Caco-2 (cell line): ENCODE measurements around the gene ZCRB1. TPM values are rescaled to one million over a fixed set of nuclear protein-coding genes. Genes with fewer than 3 reads are reported as not detected.

Experiments
- BruUV-seq: library from RNA; stranded (reverse); fragments of 400-500 nt; replicated peaks from 2 replicates; lab custom pipeline; 2021; lab: Mats Ljungman, UMichigan
- CTCF ChIA-PET: fragments of 300-600 bp; sonication (Branson Sonifier 250); formaldehyde crosslinking; loops from one replicate; lab custom pipeline; 2022; ENCODE audit warnings: antibody characterized with exemption; lab: Charles Lee
- POLR2A ChIA-PET: fragments of 300-600 bp; sonication (Branson Sonifier 250); formaldehyde crosslinking; loops from one replicate; lab custom pipeline; 2022; ENCODE audit warnings: antibody characterized with exemption; lab: Charles Lee
- DNase-seq, 2 experiments: peaks; one replicate each; pipeline versions ENCODE4 v3.0.0 to v3.0.0-alpha.2; 2020 to 2022
- H3K27me3 ChIP-seq: replicated peaks from 2 replicates; pipeline ENCODE4 v1.6.0; 2011; ENCODE audit warnings: low read length; ENCODE audit not compliant: control insufficient read depth, insufficient read depth
- H3K36me3 ChIP-seq: 2 replicates; pipeline ENCODE4 v1.5.1; 2011; ENCODE audit warnings: low read length; ENCODE audit not compliant: control insufficient read depth, insufficient read depth
- H3K4me1 ChIP-seq: fragments of 250-450 bp; sonication (Bioruptor Pico); 2 replicates; pipeline ENCODE4 v1.5.1; 2020; ENCODE audit warnings: mild to moderate bottlenecking
- H3K4me3 ChIP-seq: 2 replicates; pipeline ENCODE4 v1.5.1; 2011; ENCODE audit warnings: low read depth, mild to moderate bottlenecking, control low read depth, low read length
- H3K9me3 ChIP-seq: fragments of 250-450 bp; sonication (Bioruptor Pico); 2 replicates; pipeline ENCODE4 v1.5.1; 2020; ENCODE audit warnings: mild to moderate bottlenecking, moderate library complexity
- H3K27ac Mint-ChIP-seq: one replicate; pipeline ENCODE4 v1.8.0; 2022; ENCODE audit warnings: mixed read lengths; ENCODE audit not compliant: unreplicated experiment
- H3K27me3 Mint-ChIP-seq: one replicate; pipeline ENCODE4 v1.8.0; 2022; ENCODE audit warnings: mixed read lengths; ENCODE audit not compliant: insufficient read depth, unreplicated experiment
- H3K36me3 Mint-ChIP-seq: one replicate; pipeline ENCODE4 v1.8.0; 2022; ENCODE audit warnings: mild to moderate bottlenecking, mixed read lengths; ENCODE audit not compliant: insufficient read depth, unreplicated experiment
- H3K4me1 Mint-ChIP-seq: one replicate; pipeline ENCODE4 v1.8.0; 2022; ENCODE audit warnings: low read depth, mixed read lengths; ENCODE audit not compliant: unreplicated experiment
- H3K4me3 Mint-ChIP-seq: one replicate; pipeline ENCODE4 v1.8.0; 2022; ENCODE audit warnings: mild to moderate bottlenecking, moderate library complexity, mixed read lengths; ENCODE audit not compliant: unreplicated experiment
- H3K9me3 Mint-ChIP-seq: one replicate; pipeline ENCODE4 v1.8.0; 2022; ENCODE audit warnings: mixed read lengths; ENCODE audit not compliant: unreplicated experiment
- CTCF ChIP-seq, 2 experiments: fragments of 200-600 bp in 1 of 2; IDR thresholded peaks; 1 replicate in 1 of 2; 2 replicates in 1 of 2; pipeline versions ENCODE4 v1.5.1 to v1.8.0; 2011 to 2022; ENCODE audit warnings: antibody characterized with exemption in 1 of 2, control low read depth in 1 of 2, inconsistent platforms in 1 of 2, low read depth in 1 of 2, low read length in 1 of 2, mild to moderate bottlenecking in 1 of 2, moderate library complexity in 1 of 2; ENCODE audit not compliant: insufficient read depth in 1 of 2, severe bottlenecking in 1 of 2, unreplicated experiment in 1 of 2
- intact Hi-C: fragments of 100-400 bp; cut with micrococcal nuclease; formaldehyde crosslinking; loops from one replicate; pipeline ENCODE4 v1.10.0; 2022; ENCODE audit not compliant: unreplicated experiment
- total RNA-seq: library from RNA; stranded (reverse); gene quantifications from 2 replicates; pipeline ENCODE4 v1.2.3, GENCODE V29; 2022

Gene ZCRB1
- total RNA-seq, 1 experiment from 2014 or later = 52.1 TPM

- Histone ChIP-seq H3K27me3 (no peaks in the 10 kb centered on the region), H3K4me1 (no peaks in the 10 kb centered on the region), H3K36me3 (no peaks in the 10 kb centered on the region; the same call in 1 of the 2 replicates), H3K9me3 (no peaks in the 10 kb centered on the region), H3K4me3 (no peak overlapping the region)
- H3K27ac Mint-ChIP-seq = no peak overlapping the region
- peaks cover 7% of the 10 kb centered on the region for H3K36me3 Mint-ChIP-seq
- DNase-seq = no peak
- ChIA-PET POLR2A (no interaction called here), CTCF (no interaction called here)
- no peak for TF ChIP-seq CTCF (IDR thresholded peaks at IDR 0.05; ENCODE audit: insufficient read depth in 1 of 2, low read depth in 1 of 2, low read length in 1 of 2, severe bottlenecking in 1 of 2, unreplicated experiment in 1 of 2)
- no peaks in the 10 kb centered on the region for H3K9me3 Mint-ChIP-seq
- no peaks in the 10 kb centered on the region for H3K27me3 Mint-ChIP-seq
- intact Hi-C loops = no loop called here
- H3K4me3 Mint-ChIP-seq = no peak overlapping the region
- no peaks in the 10 kb centered on the region for H3K4me1 Mint-ChIP-seq
- BruUV-seq = no TSS peak
These were observed 10.8 kb downstream of the ZCRB1 start for GRCh38 chr12:42315108-42315507.

- no TSS peak for BruUV-seq
- no peaks in the 10 kb centered on the region for H3K9me3 Mint-ChIP-seq
- TF ChIP-seq CTCF (IDR thresholded peaks at IDR 0.05; ENCODE audit: insufficient read depth in 1 of 2, low read depth in 1 of 2, low read length in 1 of 2, severe bottlenecking in 1 of 2, unreplicated experiment in 1 of 2) = no peak
- Histone ChIP-seq H3K36me3 (no peaks in the 10 kb centered on the region), H3K9me3 (no peaks in the 10 kb centered on the region), H3K27me3 (no peaks in the 10 kb centered on the region), H3K4me1 (no peaks in the 10 kb centered on the region), H3K4me3 (no peak overlapping the region)
- no peak overlapping the region for H3K4me3 Mint-ChIP-seq
- POLR2A ChIA-PET = no interaction called here
- no peak for DNase-seq
- no peak overlapping the region for H3K27ac Mint-ChIP-seq
- peaks cover 7% of the 10 kb centered on the region for H3K36me3 Mint-ChIP-seq
- no peaks in the 10 kb centered on the region for H3K27me3 Mint-ChIP-seq
- CTCF ChIA-PET = no interaction called here
- intact Hi-C loops = no loop called here
- H3K4me1 Mint-ChIP-seq = no peaks in the 10 kb centered on the region
These were observed 15.9 kb downstream of the ZCRB1 start for GRCh38 chr12:42309996-42310395.

- TF ChIP-seq CTCF (IDR thresholded peaks at IDR 0.05; ENCODE audit: insufficient read depth in 1 of 2, low read depth in 1 of 2, low read length in 1 of 2, severe bottlenecking in 1 of 2, unreplicated experiment in 1 of 2) = no peak
- ChIA-PET POLR2A (no interaction called here), CTCF (interaction anchor here (0.6 kb wide), 1 partner anchor 10 kb away, joined by 8 read pairs; no protein-coding TSS in a partner anchor)
- intact Hi-C loops = no loop called here
- no peaks in the 10 kb centered on the region for H3K4me1 ChIP-seq
- no peaks in the 10 kb centered on the region for H3K36me3 ChIP-seq
- no peak for DNase-seq
- BruUV-seq = no TSS peak
- H3K4me1 Mint-ChIP-seq = no peaks in the 10 kb centered on the region
- H3K4me3 Mint-ChIP-seq = no peak overlapping the region
- H3K27me3 ChIP-seq = no peaks in the 10 kb centered on the region
- no peak overlapping the region for H3K27ac Mint-ChIP-seq
- peaks cover 6% of the 10 kb centered on the region for H3K36me3 Mint-ChIP-seq
- no peak overlapping the region for H3K4me3 ChIP-seq
- no peaks in the 10 kb centered on the region for H3K9me3 Mint-ChIP-seq
- no peaks in the 10 kb centered on the region for H3K27me3 Mint-ChIP-seq
- H3K9me3 ChIP-seq = no peaks in the 10 kb centered on the region
These were observed 17.5 kb downstream of the ZCRB1 start for GRCh38 chr12:42308390-42308789.
